AG04449 (cell line): ENCODE data around the gene KCTD20.

Experiments used
- CTCF ChIA-PET: fragments of 350-600 bp; formaldehyde crosslinking; extraction: SDS; loops from one replicate; lab custom pipeline; 2021; ENCODE audit warnings: antibody characterized with exemption; lab: Yijun Ruan, JAX
- POLR2A ChIA-PET: fragments of 400-600, 350-600 bp; formaldehyde crosslinking; extraction: SDS; loops from one replicate; lab custom pipeline; 2020; ENCODE audit warnings: antibody characterized with exemption, inconsistent platforms; lab: Yijun Ruan, JAX
- DNase-seq: peaks from one replicate; pipeline ENCODE4 v3.0.0-alpha.2; 2010; ENCODE audit warnings: low read depth, low spot score
- H3K4me3 ChIP-seq: 2 replicates; pipeline ENCODE4 v1.5.1; 2011; ENCODE audit warnings: low read depth, mild to moderate bottlenecking, control low read depth, low read length
- CTCF ChIP-seq: IDR thresholded peaks from one replicate; pipeline ENCODE4 v1.5.1; 2011; ENCODE audit warnings: mild to moderate bottlenecking, moderate library complexity, low read length, control low read depth, inconsistent platforms; ENCODE audit not compliant: insufficient read depth; ENCODE audit errors: missing control alignments

The KCTD20 gene

GRCh38 chr6:36515844-36516243 is 73.0 kb downstream of the KCTD20 start:
- no peak overlapping the region for H3K4me3 ChIP-seq
- no peak for DNase-seq
- CTCF ChIA-PET = interaction anchor here (0.6 to 0.9 kb wide), 3 partner anchors 55 to 100 kb away, joined by 3 to 4 read pairs (median 4); no protein-coding TSS in a partner anchor
- no peak for TF ChIP-seq CTCF
- POLR2A ChIA-PET = no interaction called here

- no peak for DNase-seq
- H3K4me3 ChIP-seq = no peak overlapping the region
- ChIA-PET CTCF (interaction anchor here (0.6 to 0.9 kb wide), 2 partner anchors 84 to 99 kb away, joined by 4 read pairs; no protein-coding TSS in a partner anchor), POLR2A (no interaction called here)
- no peak for TF ChIP-seq CTCF
Measured at GRCh38 chr6:36516559-36516958, 73.8 kb downstream of the KCTD20 start.

GRCh38 chr6:36516988-36517387 is 74.2 kb downstream of the KCTD20 start:
- no peak for DNase-seq
- no peak for TF ChIP-seq CTCF
- CTCF ChIA-PET = no interaction called here
- POLR2A ChIA-PET = no interaction called here
- no peak overlapping the region for H3K4me3 ChIP-seq

GRCh38 chr6:36517408-36517807 is 74.6 kb downstream of the KCTD20 start:
- ChIA-PET CTCF (no interaction called here), POLR2A (no interaction called here)
- DNase-seq = no peak
- H3K4me3 ChIP-seq = no peak overlapping the region
- no peak for TF ChIP-seq CTCF

DNA sequence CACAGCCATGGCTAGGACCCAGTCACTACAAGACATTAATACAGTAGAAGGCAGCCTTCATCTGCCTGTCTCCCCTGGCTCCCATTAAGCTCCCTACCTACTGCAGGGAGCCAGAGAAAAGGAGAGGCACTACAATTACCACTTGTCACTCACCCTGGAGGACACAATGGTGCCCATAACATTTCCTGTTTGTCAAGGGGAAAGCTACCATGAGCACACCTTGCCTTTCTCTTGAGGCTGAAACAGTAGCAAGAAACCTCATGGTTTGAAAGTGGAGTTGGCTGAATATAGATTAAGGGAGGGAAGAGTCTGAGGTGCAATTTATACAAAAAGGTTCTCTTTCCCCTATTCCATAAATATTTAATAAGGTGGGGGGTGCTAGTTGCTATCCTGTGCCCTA is 76.6 kb downstream of the KCTD20 start:
- TF ChIP-seq CTCF = no peak
- POLR2A ChIA-PET = no interaction called here
- H3K4me3 ChIP-seq = no peak overlapping the region
- CTCF ChIA-PET = interaction anchor here (3.2 kb wide), 1 partner anchor 19 kb away, joined by 12 read pairs; no protein-coding TSS in a partner anchor
- DNase-seq = no peak

DNA sequence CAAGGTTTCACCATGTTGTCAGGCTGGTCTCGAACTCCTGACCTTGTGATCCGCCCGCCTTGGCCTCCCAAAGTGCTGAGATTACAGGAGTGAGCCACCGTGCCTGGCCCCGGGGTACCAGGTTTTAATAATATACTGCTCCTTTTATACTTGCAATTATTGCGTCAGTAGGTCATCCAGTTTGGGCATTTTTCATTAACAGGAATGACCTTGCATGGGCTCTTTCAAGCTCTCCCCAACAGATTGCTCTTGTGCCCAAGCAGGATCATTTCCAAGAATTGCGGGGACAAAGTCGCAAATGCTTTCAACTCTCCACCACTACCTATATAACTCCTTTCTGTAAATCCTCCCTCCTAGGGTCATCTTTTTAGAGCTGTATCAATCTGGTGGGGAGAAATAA is 80.7 kb downstream of the KCTD20 start:
- DNase-seq = no peak
- CTCF ChIA-PET = interaction anchor here (0.8 to 0.9 kb wide), 2 partner anchors 12 to 84 kb away, joined by 3 to 5 read pairs; no protein-coding TSS in a partner anchor
- POLR2A ChIA-PET = no interaction called here
- no peak overlapping the region for H3K4me3 ChIP-seq
- TF ChIP-seq CTCF = no peak
